GM10266 (cell line): ENCODE measurements around the gene QRICH2.
"Not testable (repeated sequence)": the region's sequence is repeated elsewhere in the genome, so short reads cannot be mapped to it uniquely, and the experiment has no call there.

Experiments
- DNase-seq: peaks from one replicate; pipeline ENCODE4 v3.0.0; 2012; ENCODE audit errors: extremely low spot score
- TF ChIP-seq, protein P1 (sequence below): IDR thresholded peaks from 2 replicates; pipeline ENCODE4 v1.5.1; 2012; ENCODE audit warnings: mild to moderate bottlenecking, low read depth; ENCODE audit not compliant: control insufficient read depth, insufficient read depth; ENCODE audit errors: missing control alignments

Gene QRICH2

DNA sequence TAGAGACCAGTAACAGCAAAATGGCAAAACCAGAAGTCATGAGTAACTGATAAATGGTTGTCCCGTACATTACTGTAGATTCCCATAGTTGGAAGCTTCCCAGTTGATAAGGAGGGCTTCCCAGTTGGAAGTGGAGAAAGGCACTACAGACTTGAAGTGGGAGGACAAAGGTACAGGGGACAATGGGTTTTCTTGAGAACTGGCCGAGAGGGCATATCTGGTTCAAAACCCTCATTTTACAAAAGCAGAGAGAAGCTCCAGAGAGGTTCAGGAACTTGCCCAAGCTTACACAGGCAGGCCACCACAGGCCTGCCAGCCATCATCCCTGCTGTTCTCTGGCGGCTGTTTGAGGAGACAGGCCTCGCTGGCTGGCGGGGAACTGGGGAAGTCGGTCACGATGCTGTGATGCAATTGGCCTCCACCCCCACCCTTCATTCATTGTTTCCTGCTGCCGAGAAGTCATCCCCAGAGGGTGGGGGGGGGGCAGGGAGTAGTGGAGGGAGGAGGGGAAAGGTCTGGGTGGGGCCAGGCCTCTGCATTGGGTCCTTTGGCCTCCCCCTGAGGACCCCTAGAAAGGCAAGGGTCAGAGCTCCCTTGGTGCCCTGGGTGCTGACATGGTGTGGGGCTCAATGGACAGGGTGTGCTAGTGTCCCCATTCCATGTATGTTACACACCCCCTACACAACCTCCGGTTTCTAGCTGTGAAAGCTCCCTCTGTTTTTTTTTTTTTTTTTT is 39.9 kb downstream of the QRICH2 start:
- DNase-seq = peak; percentile 71
- TF ChIP-seq, protein P1, sequence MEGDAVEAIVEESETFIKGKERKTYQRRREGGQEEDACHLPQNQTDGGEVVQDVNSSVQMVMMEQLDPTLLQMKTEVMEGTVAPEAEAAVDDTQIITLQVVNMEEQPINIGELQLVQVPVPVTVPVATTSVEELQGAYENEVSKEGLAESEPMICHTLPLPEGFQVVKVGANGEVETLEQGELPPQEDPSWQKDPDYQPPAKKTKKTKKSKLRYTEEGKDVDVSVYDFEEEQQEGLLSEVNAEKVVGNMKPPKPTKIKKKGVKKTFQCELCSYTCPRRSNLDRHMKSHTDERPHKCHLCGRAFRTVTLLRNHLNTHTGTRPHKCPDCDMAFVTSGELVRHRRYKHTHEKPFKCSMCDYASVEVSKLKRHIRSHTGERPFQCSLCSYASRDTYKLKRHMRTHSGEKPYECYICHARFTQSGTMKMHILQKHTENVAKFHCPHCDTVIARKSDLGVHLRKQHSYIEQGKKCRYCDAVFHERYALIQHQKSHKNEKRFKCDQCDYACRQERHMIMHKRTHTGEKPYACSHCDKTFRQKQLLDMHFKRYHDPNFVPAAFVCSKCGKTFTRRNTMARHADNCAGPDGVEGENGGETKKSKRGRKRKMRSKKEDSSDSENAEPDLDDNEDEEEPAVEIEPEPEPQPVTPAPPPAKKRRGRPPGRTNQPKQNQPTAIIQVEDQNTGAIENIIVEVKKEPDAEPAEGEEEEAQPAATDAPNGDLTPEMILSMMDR = no peak

DNA sequence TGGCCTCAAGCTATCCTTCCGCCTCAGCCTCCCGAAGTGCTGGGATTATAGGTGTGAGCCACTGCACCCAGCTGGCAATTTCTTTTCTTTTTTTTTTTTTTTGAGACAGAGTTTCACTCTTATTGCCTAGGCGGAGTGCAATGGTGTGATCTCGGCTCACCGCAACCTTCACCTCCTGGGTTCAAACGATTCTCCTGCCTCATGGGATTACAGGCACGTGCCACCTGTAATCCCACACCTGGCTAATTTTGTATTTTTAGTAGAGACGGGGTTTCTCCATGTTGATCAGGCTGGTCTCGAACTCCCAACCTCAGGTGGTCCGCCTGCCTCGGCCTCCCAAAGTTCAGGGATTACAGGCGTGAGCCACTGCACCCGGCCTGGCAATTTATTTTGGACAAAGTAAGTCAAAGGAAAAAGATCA is 40.5 kb downstream of the QRICH2 start:
- DNase-seq = not testable (repeated sequence)

DNA sequence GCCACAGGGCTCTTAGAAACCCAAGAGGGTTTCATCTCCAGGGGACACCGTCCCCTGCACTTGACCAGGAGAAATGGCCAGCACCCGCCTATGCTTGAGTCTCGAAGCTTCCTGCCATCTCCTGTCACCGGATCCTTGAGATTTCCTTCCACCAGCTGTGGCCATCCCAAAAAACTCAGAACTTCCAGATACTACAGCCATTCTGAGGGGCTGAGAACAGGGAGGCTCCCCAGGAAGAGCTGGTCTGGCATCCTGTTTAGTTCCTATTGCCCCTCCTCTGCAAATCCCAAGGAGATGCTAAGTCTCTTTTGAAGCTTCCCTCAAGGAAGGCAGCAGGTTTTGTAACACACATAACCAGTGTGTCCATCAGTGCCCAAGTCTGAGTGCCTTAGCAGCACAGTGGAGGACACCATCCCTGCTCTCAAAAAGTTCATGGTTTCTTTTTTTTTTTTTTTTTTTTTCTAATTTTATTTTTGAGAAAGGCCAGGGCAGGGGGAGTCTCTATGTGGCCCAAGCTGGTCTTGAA is 41.0 kb downstream of the QRICH2 start:
- DNase-seq = no peak
- TF ChIP-seq, protein P1 = no peak

DNA sequence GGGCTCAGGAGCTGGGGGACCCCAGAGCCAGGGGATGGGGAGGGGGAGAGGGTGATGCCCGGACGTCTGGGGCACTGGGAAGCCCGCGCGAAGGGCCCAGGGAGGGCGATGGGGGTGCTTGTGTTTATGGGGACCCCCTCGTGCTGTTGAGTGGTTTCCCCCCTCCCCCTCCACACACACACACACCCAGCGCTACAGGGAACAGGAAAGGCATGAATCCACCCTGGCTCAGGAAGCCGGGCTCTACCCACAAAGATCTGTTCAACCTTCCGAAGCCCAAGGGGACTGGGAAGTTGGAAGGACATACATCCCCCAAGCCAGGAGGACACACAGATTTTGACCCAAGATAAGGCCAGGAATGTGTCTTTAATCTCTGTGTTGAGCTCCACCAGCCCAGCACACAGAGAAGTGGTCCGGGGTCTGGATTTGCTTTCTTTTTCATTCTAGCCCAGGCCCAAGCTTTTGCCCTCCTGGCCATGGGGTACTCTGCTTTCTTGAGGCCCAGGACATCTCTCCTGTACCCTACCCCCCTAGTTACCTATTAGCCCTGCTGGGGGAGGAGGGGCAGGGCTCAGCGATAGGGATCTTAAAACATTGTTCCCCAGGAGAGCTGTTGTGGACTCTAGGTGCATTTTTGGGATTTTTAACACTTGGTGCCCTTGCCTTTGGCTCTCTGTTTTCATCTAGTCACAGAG is 41.7 kb downstream of the QRICH2 start:
- DNase-seq = no peak
- TF ChIP-seq, protein P1 = no peak

DNA sequence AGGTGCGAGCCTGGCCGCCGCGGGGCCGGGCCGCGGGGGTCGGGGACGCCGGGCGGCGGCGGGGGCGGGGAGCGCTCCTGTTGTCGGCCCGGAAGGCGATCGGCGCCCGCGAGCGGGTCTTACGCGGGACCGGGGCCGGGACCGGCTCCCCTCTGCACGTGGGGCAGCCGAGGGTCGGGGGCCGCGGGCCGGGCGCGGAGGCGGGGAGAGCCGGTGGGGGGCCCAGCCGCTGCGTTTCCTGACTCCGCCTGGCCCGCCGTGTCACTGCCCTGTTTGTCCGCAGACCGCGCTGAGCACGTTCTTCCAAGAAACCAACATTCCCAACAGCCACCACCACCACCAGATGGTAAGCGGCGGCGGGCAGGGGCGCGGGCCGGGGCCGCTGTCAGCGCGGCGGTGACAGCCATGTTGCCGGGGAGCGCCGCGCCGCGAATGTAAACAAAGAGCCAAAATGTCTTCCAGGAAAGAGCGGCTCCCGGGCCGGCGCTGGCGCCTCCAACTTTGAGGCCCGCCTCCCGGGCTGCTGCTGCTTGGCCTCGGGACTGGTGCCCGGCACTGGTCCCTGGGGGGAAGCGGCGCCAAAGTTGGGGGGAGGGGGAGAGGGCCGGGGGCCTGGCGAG is 42.3 kb downstream of the QRICH2 start:
- TF ChIP-seq, protein P1 = no peak
- no peak for DNase-seq

DNA sequence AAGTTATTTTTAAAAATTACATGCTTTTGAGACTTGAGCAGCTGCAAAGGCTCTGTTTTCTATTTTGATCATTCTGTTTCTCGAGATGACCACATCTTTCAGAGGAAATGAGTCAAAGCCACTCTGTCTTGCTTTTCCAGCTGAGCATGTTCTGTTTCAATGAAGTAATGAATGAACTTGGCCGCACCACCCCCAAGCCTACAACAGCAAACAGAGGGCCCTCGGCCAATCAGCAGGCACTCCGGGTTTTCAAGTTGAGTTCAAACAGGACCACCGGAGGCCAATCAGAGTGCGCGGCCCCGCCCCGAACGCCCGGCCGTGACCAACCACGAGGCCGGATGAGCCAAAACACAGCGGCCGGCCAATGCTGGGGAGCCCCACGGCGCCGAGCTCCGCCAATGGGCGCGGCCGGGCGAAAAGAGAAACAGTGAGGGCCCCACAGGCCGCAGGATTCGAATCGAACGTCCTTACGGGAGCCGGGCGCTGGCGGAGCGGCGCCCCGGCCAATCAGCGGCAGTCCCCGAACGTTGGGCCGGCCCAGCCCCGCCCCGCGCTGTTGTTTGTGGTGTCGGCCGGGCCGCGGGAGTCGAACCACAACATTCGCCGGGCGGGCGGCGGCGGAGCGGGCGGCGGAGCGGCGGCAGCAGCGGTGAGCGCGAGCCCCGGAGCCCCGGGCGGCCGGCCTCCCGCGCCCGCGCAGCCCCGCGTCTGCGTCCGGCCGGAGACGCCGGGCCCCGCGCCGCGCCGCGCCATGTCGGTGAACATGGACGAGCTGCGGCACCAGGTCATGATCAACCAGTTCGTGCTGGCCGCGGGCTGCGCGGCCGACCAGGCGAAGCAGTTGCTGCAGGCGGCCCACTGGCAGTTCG is 43.1 kb downstream of the QRICH2 start, which contains the start of gene UBALD2:
TSS of gene UBALD2 (plus strand) at position 594 of the 869 bp plus-strand sequence. CDS start at position 752, 158 bp downstream.
- peak; percentile 98 for DNase-seq
- TF ChIP-seq, protein P1 = no peak

DNA sequence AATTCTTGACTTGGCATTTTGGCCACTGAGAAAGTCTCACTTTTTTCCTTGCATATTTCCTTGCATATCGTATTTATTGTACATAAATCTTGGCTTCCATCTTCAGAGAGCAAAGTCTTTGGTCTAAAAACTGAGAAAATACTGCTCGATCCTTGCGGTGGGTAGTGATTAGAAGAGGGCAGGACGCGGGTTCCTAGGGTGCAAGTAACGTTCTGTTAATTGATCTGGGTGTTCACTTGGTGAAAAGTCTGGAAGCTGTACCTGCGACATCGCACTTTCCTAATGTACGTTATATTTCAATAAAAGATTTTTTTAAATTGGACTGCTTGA is 43.7 kb downstream of the QRICH2 start:
- DNase-seq = no peak
- TF ChIP-seq, protein P1 = no peak
